HL-60/S4 (cell line): ENCODE results near the gene C1orf87.

Experiments
- in situ Hi-C: fragments of 300-500 bp; cut with MboI; formaldehyde crosslinking; loops from 2 replicates; pipeline ENCODE4 v1.14.3; 2022; ENCODE audit warnings: low sequenced_read_pairs

C1orf87 gene, protein sequence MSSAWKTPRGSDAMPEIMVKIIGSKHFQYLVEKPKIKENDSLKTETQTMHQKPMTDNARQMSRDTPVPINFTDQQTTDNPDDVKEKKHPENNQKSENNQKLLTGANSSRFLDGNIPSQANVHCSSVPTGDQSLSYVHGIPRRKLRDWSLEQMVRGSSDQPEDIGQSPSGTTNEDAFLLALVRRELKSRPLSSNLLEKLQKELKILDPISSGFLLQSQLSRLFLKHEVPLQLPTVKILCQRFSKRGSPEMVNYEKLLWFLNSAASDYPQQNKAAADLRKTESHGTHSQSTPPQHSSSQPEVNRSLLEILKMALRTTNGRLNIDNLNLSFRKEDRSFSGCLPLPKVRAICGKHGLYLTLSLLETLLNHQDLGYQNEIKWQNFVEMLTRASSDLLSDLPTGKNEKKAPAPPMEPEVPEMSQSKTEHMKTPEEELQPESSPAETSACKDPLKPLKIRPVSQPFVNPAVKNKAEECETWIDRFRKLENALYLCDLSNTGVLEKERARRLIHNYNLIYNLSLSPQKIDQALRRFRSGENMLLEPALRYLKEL

DNA sequence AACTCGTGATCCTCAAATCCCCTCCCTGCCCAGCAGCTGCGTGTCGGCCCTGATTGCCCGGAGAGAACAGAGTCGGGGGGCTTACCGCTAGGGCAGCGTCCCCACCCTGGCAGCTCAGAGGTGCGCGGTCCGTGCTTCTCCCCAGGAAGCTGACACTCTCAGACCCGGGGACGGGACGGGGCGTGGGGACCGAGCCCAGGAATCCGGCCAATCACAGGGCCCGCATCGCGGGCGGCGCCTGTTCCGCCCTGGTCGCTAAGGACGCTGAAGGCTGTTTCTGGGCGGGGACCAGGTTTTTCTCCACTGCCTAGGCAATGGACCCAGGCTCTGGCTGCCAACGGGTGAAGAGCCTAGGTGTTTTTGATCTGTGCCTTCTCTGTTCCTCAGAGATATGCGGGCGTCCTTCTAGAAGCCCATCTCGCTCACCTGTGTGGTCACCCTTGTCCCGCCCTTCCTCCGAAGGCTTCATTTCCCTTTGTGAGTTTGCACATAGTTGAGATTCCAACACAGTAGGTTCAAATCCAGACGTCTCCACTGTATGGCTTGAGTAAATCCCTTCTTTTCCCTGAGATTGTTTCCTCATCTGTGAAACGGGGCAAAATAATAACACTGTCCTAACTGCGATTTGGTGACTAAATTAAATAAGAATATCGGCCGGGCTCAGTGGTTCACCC, at the start of gene C1orf87:
TSS of gene C1orf87 (minus strand) at position 166 of the 674 bp plus-strand sequence. CDS start 1,127 bp downstream, outside the sequence.
- in situ Hi-C loops, result no loop called here

GRCh38 chr1:60118085-60118484, 44.5 kb upstream of the C1orf87 start:
- in situ Hi-C loops, result no loop called here

GRCh38 chr1:60114745-60115318, 41.3 kb upstream of the C1orf87 start:
- in situ Hi-C loops, result no loop called here

- in situ Hi-C loops, result no loop called here
Observed at GRCh38 chr1:60113596-60113995, 40.0 kb upstream of the C1orf87 start.

DNA sequence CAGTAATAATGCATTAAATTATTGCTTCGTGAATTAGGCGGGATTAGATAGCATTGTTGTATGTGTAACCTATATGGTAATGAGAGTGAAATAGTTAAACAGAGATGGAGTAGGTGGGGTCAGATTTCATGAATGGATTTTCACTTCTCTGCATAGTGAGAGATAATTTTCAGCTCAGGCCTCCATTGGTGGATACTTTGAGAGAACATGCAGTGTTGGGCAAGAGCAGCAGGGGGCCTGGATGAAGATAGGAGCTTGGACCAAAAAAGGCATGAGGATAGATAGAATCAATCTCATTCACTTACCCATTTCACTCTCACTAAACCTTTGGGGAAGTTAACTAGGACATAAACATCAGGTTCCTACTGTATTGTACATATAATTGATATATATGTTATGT, 39.5 kb upstream of the C1orf87 start:
- in situ Hi-C loops, result no loop called here

GRCh38 chr1:60111716-60112115, 38.1 kb upstream of the C1orf87 start:
- in situ Hi-C loops, result no loop called here

GRCh38 chr1:60111118-60111517, 37.5 kb upstream of the C1orf87 start:
- in situ Hi-C loops, result no loop called here

DNA sequence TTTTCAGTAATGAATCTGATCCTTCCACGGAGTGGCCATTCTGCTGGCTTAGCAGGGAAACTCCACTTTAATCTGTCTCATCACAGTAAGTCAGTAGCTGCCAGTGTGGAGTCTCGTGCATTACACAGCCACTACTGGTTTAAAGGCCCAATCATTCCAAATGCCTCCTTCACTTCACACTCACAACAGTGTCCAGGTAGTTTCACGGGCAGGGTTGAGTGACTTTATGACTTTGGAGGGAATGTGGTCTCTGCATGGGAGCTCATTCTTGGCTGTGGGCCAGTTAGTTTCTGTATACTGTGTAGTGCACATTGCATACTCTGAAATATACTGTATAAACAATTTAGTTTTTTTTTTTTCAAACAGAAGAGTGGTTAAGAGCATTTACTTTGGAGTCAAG, 34.6 kb upstream of the C1orf87 start:
- in situ Hi-C loops, result no loop called here

- in situ Hi-C loops, result no loop called here
Observed at GRCh38 chr1:60103186-60103585, 29.6 kb upstream of the C1orf87 start.

DNA sequence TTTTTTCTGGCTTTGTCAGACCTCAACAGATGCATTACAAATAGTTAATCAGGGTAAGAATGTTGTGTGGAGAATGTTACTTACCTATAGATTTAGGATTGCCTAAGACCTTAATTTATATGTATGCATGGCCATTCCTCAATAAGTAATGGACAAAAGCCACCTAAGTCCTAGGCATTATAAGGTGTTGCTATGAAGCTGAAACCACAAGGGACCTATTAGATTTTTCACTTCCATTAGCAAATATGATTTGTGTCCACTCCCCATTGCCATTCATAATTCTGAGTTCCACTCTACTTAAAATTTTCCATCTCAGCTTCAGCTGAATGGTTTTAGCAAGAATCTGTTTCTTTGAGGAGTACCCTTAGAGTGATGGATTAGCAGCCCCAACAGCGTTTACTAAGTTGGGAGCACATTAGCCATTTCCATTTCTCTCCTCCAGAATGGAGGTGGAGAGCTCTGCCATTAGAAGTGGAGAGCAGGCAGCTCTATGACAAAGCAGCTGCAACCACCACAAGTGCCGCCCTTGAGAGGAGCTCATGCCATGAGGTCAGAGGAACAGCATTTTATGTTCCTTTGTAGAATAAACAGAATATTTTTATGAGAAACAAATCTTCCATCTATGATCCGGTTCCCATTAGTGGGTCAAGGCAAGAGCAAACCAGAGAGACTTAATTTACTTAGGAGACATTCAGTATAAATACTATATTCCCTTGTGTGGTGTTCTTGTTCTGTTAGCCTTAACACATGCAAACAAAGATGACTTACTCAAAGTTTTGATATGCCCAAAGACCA, 28.9 kb upstream of the C1orf87 start:
- in situ Hi-C loops, result no loop called here

DNA sequence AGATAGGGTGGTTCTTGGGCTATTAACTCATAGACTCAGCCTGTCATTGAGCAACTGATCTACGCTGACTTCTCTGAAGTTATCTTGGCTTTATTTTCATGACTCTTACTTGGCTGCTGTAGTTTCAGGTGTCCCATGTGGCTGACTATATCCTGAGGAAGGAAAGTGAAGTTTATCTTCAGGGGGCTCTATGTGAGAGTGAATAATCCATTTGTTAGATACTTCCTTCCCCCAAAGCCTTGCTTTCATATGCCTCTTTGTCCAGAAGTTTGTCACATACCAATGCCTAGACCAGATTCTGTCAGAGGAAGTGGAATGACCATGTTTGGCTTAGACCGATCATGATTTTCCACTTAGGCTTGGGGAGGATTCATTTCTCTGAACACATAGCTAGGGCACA, 27.9 kb upstream of the C1orf87 start:
- in situ Hi-C loops, result no loop called here

DNA sequence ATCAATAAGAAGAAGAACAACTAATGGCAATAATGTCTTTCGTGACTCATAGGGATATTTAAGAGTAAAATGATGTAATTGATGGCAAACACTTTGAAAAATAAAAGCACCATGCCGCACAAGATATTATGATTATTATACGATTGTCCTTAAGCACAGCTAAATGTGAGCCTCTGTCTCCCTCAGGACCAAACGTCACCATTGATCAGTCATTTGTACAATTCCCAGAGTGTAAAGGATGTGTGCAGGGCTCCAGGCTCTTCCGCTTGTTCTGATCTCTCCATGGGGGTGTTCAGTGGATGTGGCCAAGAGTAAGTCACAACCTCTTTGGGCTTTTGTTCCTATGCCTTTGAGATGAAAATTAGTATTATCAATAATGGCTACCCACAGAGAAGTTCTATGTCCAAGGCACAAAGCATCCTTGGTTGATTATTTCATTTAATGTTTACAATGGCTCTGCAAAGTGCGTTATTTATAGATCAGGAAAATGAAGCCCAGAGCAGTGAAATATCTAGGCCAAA, 17.7 kb upstream of the C1orf87 start:
- in situ Hi-C loops, result no loop called here

DNA sequence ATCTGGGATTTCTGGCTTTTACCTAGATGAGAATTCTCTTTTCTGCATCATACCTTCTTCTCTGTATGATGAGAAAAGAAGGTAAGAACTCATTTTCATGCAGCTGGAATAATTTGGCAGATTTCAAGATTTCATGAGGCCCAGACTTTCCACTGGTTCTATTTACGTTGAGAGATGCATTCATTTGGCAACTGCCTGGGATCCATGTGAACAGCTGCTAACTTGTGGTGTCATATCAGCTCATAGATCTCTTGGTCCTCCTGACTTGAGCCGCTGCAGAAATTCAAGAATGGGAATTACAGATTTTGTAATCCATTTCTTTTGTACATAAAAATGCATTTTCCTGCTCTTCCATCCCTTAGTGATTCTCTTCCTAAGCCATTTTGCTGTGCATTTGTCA, 17.1 kb upstream of the C1orf87 start:
- in situ Hi-C loops, result no loop called here

GRCh38 chr1:60088620-60089155, 15.1 kb upstream of the C1orf87 start:
- in situ Hi-C loops, result no loop called here

- in situ Hi-C loops, result no loop called here
Observed at GRCh38 chr1:60087681-60088080, 14.1 kb upstream of the C1orf87 start.

GRCh38 chr1:60078182-60078581, 4.6 kb upstream of the C1orf87 start:
- in situ Hi-C loops, result no loop called here

DNA sequence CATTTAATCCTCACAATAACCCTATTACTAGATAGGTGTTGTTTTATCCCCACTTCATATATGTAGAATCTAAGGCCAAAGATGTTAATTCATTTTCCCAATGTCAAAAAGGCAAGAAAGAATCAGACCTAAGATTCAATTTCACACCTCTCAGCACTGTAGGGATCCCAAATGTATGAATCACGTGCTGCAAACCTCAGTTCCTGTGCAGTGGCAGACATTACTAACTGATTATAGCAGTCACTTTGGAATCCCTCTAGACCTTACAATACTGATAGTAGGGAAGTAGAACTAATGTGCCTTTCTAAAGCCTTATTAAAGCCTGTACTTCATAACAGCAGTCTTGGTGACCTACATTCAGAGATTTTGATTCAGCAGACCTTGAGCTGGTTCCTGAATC, 2.3 kb downstream of the C1orf87 start:
- in situ Hi-C loops, result no loop called here

DNA sequence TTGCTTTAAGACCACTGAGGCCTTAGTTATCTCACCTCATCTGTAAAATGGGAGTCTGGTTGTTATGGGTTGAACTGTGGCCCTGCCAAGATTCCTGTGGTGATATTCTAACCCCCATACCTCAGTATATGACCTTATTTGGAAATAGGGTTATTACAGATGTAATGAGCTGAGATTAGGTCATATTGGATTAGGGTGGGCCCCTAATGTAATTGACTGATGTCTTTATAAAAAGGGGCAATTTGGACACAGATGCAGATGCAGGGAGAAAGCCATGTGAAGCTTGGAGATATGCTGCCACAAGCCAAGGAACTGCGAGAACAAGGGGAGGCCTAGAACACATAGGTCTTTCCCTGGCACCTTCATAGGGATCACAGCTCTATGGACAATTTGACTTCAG, 3.9 kb downstream of the C1orf87 start:
- in situ Hi-C loops, result no loop called here

DNA sequence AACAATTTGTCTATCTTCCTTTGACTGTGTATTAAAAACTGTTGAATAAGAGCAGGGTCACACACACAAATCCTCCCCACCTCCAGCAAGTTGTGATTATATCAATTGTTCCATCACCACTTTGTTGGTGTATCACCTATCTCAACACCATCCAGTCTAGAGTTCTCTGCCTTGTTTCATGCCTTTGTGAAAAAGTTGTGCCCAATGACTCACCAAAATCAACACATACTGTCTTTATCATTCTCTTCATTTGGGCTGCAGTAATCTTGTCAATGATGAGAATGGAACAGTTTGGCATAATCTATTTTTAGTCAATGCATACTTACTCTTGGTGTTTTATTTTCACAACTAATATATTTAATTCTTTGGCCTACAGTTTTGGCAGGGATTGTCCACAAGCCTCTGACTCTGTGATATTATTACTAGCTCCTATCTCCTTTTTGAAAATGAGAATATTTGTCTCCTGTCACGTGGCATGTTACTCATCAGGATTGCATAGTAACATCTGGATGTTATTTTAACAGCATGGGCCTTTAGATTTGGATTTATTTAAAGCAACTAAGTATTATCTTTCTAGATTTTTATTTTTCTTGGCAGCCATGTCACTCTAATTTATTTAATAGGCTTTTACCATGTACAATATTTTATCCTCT, 5.1 kb downstream of the C1orf87 start:
- in situ Hi-C loops, result no loop called here

- in situ Hi-C loops, result no loop called here
Observed at GRCh38 chr1:60066001-60066400, 7.6 kb downstream of the C1orf87 start.
